ENCODE measurements around the gene PCYOX1L. TPM values are rescaled to one million over a fixed set of nuclear protein-coding genes. Genes with fewer than 3 reads are reported as not detected.
A peak's percentile ranks its signal among the peaks of the same experiment; 100 is the strongest.

PCYOX1L gene
- total RNA-seq, 1 experiment from 2014 or later = 13.1 TPM

- no peak for DNase-seq (ENCODE audit: low read depth)
Observed at GRCh38 chr5:149367972-149368645, 10.3 kb downstream of the PCYOX1L start.

DNA sequence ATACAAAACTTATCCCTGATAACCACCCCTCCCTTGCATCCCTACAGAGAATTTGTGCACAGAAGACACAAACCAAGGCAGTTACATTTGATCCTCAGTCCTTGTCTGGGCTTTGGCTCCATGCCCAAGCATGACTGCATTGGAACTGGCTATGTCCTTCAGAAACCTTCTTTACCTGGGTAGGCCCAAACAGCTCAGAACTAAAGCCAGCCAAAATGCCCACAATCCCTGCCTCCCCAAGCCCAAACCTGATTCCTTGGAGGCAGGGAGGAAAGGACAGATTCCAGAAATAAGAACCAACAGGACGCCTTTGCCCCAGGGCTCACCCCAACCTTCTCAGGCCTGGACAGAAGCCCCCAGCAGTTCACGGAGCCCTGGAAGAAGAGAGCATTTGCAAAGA lies 13.0 kb downstream of the PCYOX1L start:
- no peak for DNase-seq (ENCODE audit: low read depth)

DNA sequence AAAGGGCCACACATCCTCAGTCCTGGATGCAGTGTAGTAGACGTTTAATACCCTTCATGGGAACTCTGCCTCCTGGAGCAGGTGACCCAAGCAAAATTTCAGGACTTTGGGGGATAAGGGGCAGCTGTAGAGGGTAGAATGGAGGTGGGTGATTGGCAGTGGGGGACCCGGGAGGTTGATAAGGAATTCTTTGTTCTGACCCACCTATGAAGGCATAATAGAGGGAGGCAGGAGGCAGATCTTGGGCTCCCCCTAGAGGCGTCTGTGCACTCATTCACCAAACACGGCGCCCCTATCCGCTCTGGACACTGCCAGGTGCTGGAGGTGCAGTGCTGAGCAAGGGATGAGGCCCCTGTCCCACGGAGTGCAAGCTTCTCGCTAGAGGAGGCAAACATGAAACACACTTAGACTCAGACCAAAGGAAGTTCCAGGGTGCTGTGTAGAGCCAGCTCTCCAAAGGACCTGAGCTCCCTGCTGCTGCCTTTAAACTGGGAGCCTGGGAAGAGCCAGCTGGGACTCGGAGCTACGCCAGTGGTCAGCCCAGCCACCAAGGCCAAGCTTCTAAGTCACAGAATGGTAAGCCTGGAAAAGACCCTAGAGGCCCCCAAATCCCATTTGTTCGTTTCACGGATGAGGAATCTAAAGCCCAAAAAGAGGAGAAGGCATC lies 13.6 kb downstream of the PCYOX1L start:
- DNase-seq (ENCODE audit: low read depth) = peak; percentile 69

GRCh38 chr5:149372076-149372795 lies 14.4 kb downstream of the PCYOX1L start:
- DNase-seq (ENCODE audit: low read depth) = no peak

GRCh38 chr5:149372932-149373331 lies 15.1 kb downstream of the PCYOX1L start:
- DNase-seq (ENCODE audit: low read depth) = no peak

- no peak for DNase-seq (ENCODE audit: low read depth)
Observed at GRCh38 chr5:149374303-149374702, 16.5 kb downstream of the PCYOX1L start.

DNA sequence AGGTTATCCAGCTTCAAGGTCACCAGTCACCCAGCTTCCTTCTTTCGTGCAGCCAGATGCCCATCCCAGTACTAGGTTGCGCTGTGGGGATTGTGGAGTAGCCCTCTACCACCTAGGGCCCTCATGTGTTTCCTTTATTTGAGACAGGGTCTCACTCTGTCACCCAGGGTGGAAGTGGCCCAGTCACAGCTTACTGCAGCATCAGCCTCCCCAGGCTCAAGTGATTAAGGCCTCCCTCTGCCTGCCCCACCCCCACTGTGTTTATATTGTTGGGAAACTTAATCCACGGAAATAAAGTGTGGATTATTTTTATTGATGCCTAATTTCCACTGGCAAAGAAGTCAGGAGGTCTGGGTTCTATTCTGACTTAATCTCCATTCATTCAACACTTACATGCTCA lies 17.0 kb downstream of the PCYOX1L start:
- no peak for DNase-seq (ENCODE audit: low read depth)

DNA sequence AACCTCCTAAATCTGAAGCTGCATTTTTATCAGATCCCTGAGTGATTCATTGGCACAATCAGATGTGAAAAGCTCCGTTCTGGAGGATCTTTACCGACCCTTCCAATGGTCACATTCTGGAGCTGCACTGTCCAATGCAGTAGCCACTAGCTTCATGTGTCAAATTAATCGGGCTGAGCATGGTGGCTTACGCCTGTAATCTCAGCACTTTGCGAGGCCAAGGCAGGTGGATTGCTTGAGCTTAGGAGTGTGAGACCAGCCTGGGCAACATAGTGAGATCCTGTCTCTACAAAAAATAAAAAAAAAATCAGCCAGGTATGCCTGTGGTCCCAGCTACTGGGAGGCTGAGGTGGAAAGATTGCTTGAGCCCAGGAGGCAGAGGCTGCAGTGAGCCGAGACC lies 17.6 kb downstream of the PCYOX1L start:
- DNase-seq (ENCODE audit: low read depth) = no peak

- no peak for DNase-seq (ENCODE audit: low read depth)
Observed at GRCh38 chr5:149376104-149376503, 18.3 kb downstream of the PCYOX1L start.

DNA sequence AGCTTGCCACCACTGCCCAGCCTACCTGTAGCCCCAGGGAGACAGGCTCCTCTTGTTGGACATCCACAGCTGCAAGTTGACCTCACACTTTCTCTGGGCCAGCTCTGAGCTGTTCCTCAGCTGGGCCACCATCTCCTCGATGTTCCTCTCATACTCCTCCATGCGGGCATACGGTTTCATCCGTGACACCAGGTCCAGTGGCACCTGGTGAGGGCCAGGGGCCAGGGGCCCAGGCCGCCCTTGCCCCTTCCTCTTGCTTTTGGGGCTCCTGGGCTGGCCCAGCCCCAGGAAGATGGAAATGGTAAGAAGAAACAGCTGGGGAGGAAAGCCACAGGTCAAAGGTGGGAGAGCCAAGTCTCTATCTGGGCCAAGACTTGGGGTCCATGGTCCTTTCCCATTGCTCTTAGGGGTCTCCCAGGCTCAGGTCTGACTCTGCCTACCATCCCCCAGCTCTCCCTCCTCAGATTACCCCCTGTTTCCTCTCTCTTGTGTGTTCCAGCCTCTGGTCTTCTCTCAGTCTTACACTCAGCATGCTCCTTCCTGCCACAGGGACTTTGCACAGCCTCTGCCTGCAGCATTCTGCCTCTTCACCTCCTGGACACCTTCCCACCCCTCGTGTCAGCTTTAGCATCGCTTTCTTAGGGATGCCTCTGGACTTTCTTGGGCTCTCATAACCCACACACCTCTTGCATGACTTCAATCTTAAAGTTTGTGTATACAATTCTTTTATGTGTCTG lies 19.0 kb downstream of the PCYOX1L start:
- no peak for DNase-seq (ENCODE audit: low read depth)

- DNase-seq (ENCODE audit: low read depth) = no peak
Observed at GRCh38 chr5:149378241-149378820, 20.5 kb downstream of the PCYOX1L start.

DNA sequence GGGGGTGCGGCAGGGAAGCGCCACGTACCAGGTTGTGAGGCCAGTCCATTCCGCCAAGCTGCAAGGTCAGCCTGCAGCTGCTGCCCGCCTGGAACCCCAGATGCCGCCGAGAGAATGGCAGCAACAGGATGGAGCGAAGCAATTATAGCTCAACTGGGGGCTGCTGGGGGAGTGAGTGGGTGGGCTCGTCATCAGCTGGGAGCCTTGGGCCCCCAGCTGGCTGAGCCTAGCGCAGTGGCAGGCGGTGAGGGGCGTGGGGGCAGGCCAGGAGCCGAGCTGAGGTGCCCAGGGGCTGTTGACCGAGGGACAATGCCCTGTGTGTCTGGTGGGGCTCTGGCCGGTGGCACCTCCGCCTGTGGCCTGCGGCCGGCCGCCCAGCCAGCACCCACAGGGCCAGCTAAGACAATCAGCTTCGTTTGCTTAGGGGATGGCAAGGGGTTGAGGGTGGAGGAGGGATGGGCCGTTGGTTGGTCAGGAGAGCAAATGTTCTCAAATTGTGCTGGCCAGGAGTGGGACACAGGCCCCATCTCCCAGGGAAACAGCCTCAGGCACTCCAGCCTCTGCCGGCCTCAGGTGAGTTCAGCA lies 21.4 kb downstream of the PCYOX1L start, which contains the start of gene IL17B:
Gene IL17B (minus strand): TSS at position 116 of the 585 bp plus-strand sequence. CDS start 67 bp downstream, at position 49.
- no peak for DNase-seq (ENCODE audit: low read depth)

DNA sequence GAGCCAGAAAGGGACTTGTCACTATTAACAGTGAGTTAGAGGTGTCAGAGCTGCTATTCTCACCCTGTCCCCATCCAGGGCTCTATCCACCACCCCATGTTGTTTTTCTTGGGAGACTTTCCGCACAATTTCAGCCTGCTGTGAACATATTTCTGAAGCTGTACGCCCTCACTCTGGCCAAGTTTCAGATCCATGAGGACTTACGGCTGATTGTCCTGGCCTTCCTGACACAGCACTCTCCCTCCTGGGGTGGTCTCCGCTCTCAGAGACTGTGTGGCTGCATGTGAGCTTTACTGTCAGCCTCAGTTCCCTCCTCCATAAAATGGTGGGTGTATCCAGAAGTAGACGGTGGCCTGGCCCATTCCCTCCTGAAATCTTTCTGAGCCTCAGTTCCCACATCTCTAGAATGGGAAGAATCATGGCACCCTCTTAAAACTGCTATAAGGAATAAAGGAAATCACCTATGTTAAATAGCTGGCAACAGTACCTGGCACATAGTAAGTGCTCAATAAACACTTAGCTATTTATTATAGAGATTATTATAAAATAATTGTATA lies 22.1 kb downstream of the PCYOX1L start:
- DNase-seq (ENCODE audit: low read depth) = no peak

DNA sequence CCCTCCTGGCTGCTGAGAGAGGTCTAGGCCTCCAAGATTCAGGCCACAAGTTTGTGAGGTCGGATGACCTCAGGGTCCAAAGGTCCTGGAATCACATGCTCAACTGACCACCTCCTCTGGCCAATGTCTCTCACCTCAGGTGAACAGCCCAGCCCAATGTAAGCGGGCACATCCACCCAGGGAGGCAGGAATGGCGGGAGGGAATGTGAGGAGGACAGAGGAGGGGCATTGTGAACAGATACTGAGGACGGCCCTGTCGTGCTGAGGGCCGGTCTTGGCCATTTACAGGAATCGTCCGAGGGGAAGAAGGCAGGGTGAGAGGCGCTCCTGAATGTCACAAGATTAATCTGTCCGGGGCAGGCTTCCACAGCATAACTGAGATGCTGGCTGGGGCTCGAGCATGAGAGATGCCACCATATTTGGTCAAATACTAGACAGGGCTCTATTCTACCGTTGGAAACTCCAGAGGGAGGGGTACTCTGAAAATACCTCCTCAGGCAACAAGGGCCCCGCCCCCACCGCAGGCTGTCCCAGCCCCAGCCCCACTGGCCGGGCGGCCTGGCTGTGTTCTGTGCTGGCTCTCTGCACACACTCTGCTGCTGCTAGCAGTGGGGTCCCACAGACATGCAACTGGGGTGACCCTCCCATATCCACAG lies 22.7 kb downstream of the PCYOX1L start:
- no peak for DNase-seq (ENCODE audit: low read depth)

DNA sequence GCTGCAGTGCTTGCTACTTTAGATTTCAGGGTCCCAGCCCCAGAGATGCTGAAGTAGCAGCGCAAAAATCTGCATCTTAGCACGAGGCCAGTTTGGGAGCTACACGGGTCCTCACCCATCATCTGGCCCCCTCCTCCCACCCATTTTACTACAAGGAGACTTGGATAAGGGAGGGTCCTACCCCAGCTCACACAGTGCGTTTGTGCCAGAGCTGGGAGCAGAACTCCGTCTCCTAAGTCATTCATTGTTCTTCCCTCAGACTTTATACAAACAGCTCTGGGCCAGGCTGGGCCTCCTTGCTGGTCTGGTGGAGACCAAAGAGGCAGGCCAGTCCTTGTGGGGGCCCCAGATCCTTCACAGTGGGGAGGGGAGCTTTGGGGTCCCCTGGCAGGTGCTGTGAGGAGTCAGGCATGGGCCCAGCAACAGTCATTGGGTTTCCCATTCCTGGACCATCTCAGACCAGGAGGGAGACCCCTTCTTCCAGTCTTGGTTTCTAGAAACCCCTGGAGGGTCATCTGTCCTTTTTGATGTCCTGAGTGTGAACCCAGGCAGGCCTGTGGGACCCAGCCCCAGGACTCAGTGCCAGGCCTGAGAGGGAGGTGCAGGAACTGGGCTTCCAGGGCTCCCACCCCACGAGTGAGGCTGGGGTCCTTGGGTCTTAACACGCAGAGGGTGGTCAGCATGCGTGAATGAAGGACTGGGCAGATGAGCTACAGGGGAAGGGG lies 23.6 kb downstream of the PCYOX1L start:
- no peak for DNase-seq (ENCODE audit: low read depth)

DNA sequence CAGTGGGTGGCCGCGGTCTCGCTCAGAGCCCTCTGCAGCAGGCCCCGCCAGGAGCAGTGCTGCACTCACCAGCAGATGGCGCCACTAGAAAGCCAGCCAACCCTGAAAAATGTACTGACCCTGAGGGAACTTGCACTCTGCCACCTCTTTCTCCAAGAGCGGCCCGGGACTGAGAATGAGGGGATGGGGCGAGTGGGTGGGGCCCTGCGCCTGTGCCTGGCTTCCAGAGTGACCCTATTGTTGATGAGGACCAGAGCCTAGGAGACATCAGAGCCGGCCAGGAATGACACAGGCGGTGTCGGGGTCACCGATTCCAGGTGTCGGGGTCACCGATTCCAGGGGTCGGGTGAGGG lies 24.1 kb downstream of the PCYOX1L start:
- DNase-seq (ENCODE audit: low read depth) = peak; percentile 76

DNA sequence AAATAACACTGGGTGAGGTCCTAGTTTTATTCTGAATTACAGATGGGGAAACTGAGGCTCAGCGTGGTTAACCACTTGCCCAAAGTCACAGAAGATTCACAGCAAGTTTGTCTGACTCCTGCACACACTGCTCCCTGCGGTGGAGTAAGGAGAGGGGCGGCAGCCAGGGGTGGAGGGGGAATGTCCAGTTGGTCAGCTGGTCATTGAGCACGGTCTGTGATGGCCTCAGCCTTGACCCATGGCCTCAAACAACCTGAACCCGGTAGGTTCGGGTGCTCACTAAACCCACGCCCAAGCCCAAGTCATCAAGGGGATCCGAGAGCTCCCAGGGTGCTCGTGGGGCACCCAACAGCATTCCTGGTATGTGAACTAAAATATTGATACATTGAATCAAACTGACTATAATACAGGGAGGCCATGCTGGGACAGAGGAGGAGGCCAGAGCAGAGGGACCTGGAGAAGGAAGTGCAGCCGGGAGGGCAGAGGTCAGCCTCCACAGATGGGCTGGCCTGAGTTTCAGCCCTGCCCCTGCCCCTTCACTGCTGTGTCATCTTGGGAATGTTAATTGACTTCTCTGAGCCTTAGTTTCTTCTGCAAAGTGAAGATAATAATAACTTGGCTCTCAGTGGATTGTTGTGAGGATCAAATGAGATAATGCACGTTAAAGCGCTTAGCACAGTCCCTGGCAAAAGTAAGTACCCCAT lies 24.8 kb downstream of the PCYOX1L start:
- DNase-seq (ENCODE audit: low read depth) = no peak

GRCh38 chr5:149383399-149383798 lies 25.6 kb downstream of the PCYOX1L start:
- DNase-seq (ENCODE audit: low read depth) = no peak

DNA sequence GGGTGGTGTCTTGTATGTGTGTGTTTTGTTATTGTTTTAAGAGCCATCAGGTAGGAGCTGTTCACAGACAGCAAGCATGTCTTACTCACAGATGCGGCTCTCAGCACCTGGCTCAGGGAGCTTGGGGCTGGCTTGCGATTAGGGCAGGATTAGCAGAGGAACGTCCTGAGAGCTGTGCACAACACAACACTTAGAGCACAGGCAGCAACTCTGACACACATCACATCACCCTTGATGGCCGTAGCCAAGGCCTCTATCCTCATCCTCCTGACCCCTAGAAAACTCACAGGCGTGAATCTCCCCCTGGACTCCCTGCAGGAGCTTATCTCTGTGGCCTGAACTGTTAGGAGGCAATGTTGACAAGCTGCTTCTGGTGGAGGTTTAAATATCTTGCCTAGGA lies 28.3 kb downstream of the PCYOX1L start:
- DNase-seq (ENCODE audit: low read depth) = no peak

All from Daoy (cell line).